GM12878 (cell line): ENCODE measurements around the gene CREB5. TPM values are rescaled to one million over a fixed set of nuclear protein-coding genes. Genes with fewer than 3 reads are reported as not detected.

Source experiments
- ATAC-seq: fragments of 200-7000 bp; cut with Tn5 transposase; 3 replicates; pipeline ENCODE4 v1.9.1; 2020; ENCODE audit warnings: mild to moderate bottlenecking, moderate library complexity
- BruUV-seq: library from RNA; stranded (reverse); fragments of 400-500 nt; replicated peaks from 2 replicates; lab custom pipeline; 2021; lab: Mats Ljungman, UMichigan
- CTCF ChIA-PET: fragments of 300-600 bp; sonication (Branson Sonifier 250); formaldehyde crosslinking; extraction: SDS; loops from one replicate; lab custom pipeline; 2021; ENCODE audit warnings: inconsistent platforms; lab: Yijun Ruan, JAX
- POLR2A ChIA-PET: fragments of 350-600 bp; formaldehyde crosslinking; extraction: SDS; loops from one replicate; lab custom pipeline; 2021; ENCODE audit warnings: inconsistent platforms; lab: Charles Lee
- RAD21 ChIA-PET: fragments of 300-600 bp; sonication (Branson Sonifier 250); formaldehyde crosslinking; loops from one replicate; lab custom pipeline; 2023; ENCODE audit warnings: antibody characterized with exemption; ENCODE audit not compliant: unreplicated experiment; lab: Charles Lee
- SMC1A ChIA-PET: fragments of 300-600 bp; sonication (Branson Sonifier 250); formaldehyde crosslinking; loops from one replicate; lab custom pipeline; 2023; ENCODE audit not compliant: unreplicated experiment, uncharacterized antibody; lab: Charles Lee
- DNase-seq: peaks from one replicate; pipeline ENCODE4 v3.0.0-alpha.2; 2011; ENCODE audit warnings: low read depth, low spot score
- FAIRE-seq: peaks from 3 replicates; lab custom pipeline; 2011; peaks lifted over from hg19 to GRCh38; lab: Jason Lieb, UNC
- H2AFZ ChIP-seq: 2 replicates; pipeline ENCODE4 v1.6.0; 2011; ENCODE audit warnings: low read depth, low read length, control low read depth; ENCODE audit not compliant: control insufficient read depth
- H3K27ac ChIP-seq: 2 replicates; pipeline ENCODE4 v1.5.1; 2011; ENCODE audit warnings: control low read depth; ENCODE audit not compliant: control insufficient read depth, insufficient read depth
- H3K27me3 ChIP-seq, 2 experiments: replicated peaks in 1 of 2; 2 replicates each; pipeline versions ENCODE4 v1.6.0 to v1.6.1; 2011; ENCODE audit warnings: low read length in 1 of 2; ENCODE audit not compliant: control insufficient read depth in 2 of 2, insufficient read depth in 2 of 2
- H3K36me3 ChIP-seq, 2 experiments: 2 replicates each; pipeline ENCODE4 v1.5.1; 2011; ENCODE audit warnings: low read length in 1 of 2; ENCODE audit not compliant: control insufficient read depth in 2 of 2, insufficient read depth in 2 of 2
- H3K4me1 ChIP-seq: 2 replicates; pipeline ENCODE4 v1.6.1; 2011; ENCODE audit warnings: mild to moderate bottlenecking, low read length, moderate library complexity, mixed read lengths; ENCODE audit not compliant: control insufficient read depth, insufficient read depth
- H3K4me2 ChIP-seq: 2 replicates; pipeline ENCODE4 v1.6.0; 2011; ENCODE audit warnings: control low read depth; ENCODE audit not compliant: control insufficient read depth, insufficient read depth
- H3K4me3 ChIP-seq: fragments of 200-600 bp; sonication (generic); 2 replicates; pipeline ENCODE4 v1.5.1; 2016
- H3K79me2 ChIP-seq: 2 replicates; pipeline ENCODE4 v1.6.0; 2011; ENCODE audit warnings: low read length; ENCODE audit not compliant: control insufficient read depth, insufficient read depth
- H3K9ac ChIP-seq: 2 replicates; pipeline ENCODE4 v1.8.0; 2011; ENCODE audit warnings: low read length, control low read depth, mixed read lengths; ENCODE audit not compliant: control insufficient read depth, insufficient read depth
- H3K9me3 ChIP-seq: replicated peaks from 3 replicates; pipeline ENCODE4 v1.5.1; 2011; ENCODE audit warnings: mild to moderate bottlenecking, low read length; ENCODE audit not compliant: control insufficient read depth, insufficient read depth
- H4K20me1 ChIP-seq: 2 replicates; pipeline ENCODE4 v1.6.0; 2011; ENCODE audit not compliant: control insufficient read depth, insufficient read depth
- BRCA1 ChIP-seq: IDR thresholded peaks from 2 replicates; pipeline ENCODE4 v1.6.1; 2011; ENCODE audit warnings: low read depth, low read length, improper control_type of control experiment
- CBFB ChIP-seq: IDR thresholded peaks from 2 replicates; pipeline ENCODE4 v1.6.1; 2016; ENCODE audit warnings: antibody characterized with exemption, low read depth
- ETV6 ChIP-seq, 2 experiments: fragments of 450-650 bp in 1 of 2; IDR thresholded peaks in 1 of 2; conservative IDR thresholded peaks in 1 of 2; 2 replicates each; pipeline ENCODE4 v1.6.1; 2014; ENCODE audit warnings: antibody characterized with exemption in 1 of 2, borderline replicate concordance in 1 of 2, low read depth in 1 of 2, mild to moderate bottlenecking in 1 of 2, moderate library complexity in 1 of 2
- EZH2 ChIP-seq: IDR thresholded peaks from 2 replicates; pipeline ENCODE4 v1.6.1; 2012; ENCODE audit warnings: low read depth, mild to moderate bottlenecking, control low read depth, inconsistent platforms, low read length, borderline replicate concordance; ENCODE audit not compliant: control insufficient read depth
- LARP7 ChIP-seq: fragments of 450-650 bp; IDR thresholded peaks from 2 replicates; pipeline ENCODE4 v1.6.1; 2017; ENCODE audit warnings: mild to moderate bottlenecking
- NR2F1 ChIP-seq: fragments of 450-650 bp; conservative IDR thresholded peaks from 2 replicates; pipeline ENCODE4 v1.6.1; 2017; ENCODE audit warnings: mild to moderate bottlenecking
- POLR2AphosphoS2 ChIP-seq: IDR thresholded peaks from 2 replicates; pipeline ENCODE4 v1.6.1; 2011; ENCODE audit warnings: low read depth, mild to moderate bottlenecking, low read length, improper control_type of control experiment, moderate library complexity
- RB1 ChIP-seq: fragments of 450-650 bp; formaldehyde crosslinking; IDR thresholded peaks from 2 replicates; pipeline ENCODE4 v1.6.1; 2017; ENCODE audit warnings: mild to moderate bottlenecking, borderline replicate concordance
- SUZ12 ChIP-seq: fragments of 200-600 bp; sonication (generic); IDR thresholded peaks from one replicate; pipeline ENCODE4 v1.6.1; 2018; ENCODE audit warnings: antibody characterized with exemption, mild to moderate bottlenecking; ENCODE audit not compliant: unreplicated experiment
- WGBS: methylation state at CpG from one replicate; pipeline ENCODE4 v1.1.6; 2016; ENCODE audit warnings: low lambda C conversion rate; ENCODE audit not compliant: insufficient replicate concordance, insufficient coverage; ENCODE audit errors: missing lambda C conversion rate; 5-methylcytosine and 5-hydroxymethylcytosine counted together
- in situ Hi-C: fragments of 300-500 bp; cut with MboI; formaldehyde crosslinking; loops from 9 replicates; pipeline ENCODE4 v1.14.3; 2018; ENCODE audit warnings: mixed read lengths
- intact Hi-C: fragments of 100-400 bp; cut with micrococcal nuclease; formaldehyde crosslinking; loops from one replicate; pipeline ENCODE4 v1.14.2; 2022; ENCODE audit not compliant: unreplicated experiment
- polyA plus RNA-seq, 11 experiments: library from polyadenylated mRNA; depleted of rRNA in 4 of 11; unstranded in 6 of 11; stranded (reverse) in 5 of 11; fragments of >200 nt; fragmentation: Nextera tagmentation in 4 of 11; fragmentation: Illumina TruSeq in 1 of 11; extraction: Ambion mirVana in 4 of 11; extraction: Trizol in 1 of 11; gene quantifications; 1 replicate in 1 of 11; 2 replicates in 10 of 11; pipeline versions ENCODE4 v1.2.1 to v1.2.3, GENCODE V29; 2011 to 2016; ENCODE audit warnings: inconsistent platforms in 2 of 11, missing spikeins in 2 of 11, low read depth in 1 of 11
- total RNA-seq, 4 experiments: library from RNA; depleted of rRNA in 3 of 4; stranded (reverse); fragments of >200 nt in 3 of 4; fragmentation: Illumina TruSeq in 1 of 4; extraction: Trizol in 1 of 4; gene quantifications; 2 replicates each; pipeline versions ENCODE4 v1.2.1 to v1.2.3, GENCODE V29; 2013 to 2021
- TF ChIP-seq, protein P1 (sequence below): IDR thresholded peaks from 2 replicates; pipeline ENCODE4 v1.6.1; 2011; ENCODE audit warnings: low read depth, mild to moderate bottlenecking, low read length, moderate library complexity, borderline replicate concordance; ENCODE audit errors: extremely low read depth
- TF ChIP-seq, protein P2 (sequence below): IDR thresholded peaks from 2 replicates; pipeline ENCODE4 v1.6.1; 2012; ENCODE audit warnings: low read depth, low read length, improper control_type of control experiment

The CREB5 gene
- total and polyA plus RNA-seq, 10 of the 15 experiments (the other 5 are each of a cell fraction or from before 2014, with no cell fraction given), result 12.9 to 74.1 (median 53.0) TPM

DNA sequence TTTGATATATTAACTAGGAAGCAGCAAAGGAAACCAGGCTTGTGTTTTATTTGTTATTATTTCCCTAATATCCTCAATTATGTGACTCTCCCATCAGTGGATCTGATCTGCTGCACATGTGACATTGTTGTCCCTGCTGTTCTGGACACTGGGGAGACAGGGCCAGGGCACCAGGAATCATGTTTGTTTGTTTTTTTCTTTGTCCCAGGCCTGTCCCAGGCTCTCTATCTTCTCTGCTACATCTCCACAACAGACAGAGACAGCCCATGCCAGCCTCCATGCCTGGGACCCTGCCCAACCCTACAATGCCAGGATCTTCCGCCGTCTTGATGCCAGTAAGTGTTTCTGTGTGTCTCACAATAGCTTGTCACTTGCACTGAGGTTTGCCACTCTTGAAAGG lies 306.2 kb downstream of the CREB5 start:
- FAIRE-seq, result no peak
- TF ChIP-seq LARP7 (no peak), RB1 (no peak), NR2F1 (no peak), BRCA1 (no peak), EZH2 (no peak), POLR2AphosphoS2 (no peak), ETV6 (conservative IDR thresholded peaks at IDR 0.05 in 1 of 2, IDR thresholded peaks at IDR 0.05 in 1 of 2; ENCODE audit: borderline replicate concordance in 1 of 2, low read depth in 1 of 2) (no peak), CBFB (no peak), SUZ12 (no peak)
- TF ChIP-seq, protein P1, sequence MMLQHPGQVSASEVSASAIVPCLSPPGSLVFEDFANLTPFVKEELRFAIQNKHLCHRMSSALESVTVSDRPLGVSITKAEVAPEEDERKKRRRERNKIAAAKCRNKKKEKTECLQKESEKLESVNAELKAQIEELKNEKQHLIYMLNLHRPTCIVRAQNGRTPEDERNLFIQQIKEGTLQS, result no peak
- TF ChIP-seq, protein P2, sequence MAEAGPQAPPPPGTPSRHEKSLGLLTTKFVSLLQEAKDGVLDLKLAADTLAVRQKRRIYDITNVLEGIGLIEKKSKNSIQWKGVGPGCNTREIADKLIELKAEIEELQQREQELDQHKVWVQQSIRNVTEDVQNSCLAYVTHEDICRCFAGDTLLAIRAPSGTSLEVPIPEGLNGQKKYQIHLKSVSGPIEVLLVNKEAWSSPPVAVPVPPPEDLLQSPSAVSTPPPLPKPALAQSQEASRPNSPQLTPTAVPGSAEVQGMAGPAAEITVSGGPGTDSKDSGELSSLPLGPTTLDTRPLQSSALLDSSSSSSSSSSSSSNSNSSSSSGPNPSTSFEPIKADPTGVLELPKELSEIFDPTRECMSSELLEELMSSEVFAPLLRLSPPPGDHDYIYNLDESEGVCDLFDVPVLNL, result no peak
- TF ChIP-seq, all 136 proteins: peak for 0
- no peak overlapping the region for H3K27ac ChIP-seq
- ChIA-PET POLR2A (no interaction called here), SMC1A (interaction anchor here (0.7 to 1.3 kb wide), 2 partner anchors 13 to 19 kb away, joined by 3 to 4 read pairs; no protein-coding TSS in a partner anchor), CTCF (no interaction called here), RAD21 (no interaction called here)
- H3K36me3 ChIP-seq, result peaks cover 0 to 8% of the 10 kb centered on the region in 2 experiments; a peak in 2 of 4 replicates
- no peak overlapping the region for H3K9ac ChIP-seq
- no peak for DNase-seq
- H3K9me3 ChIP-seq, result no peaks in the 10 kb centered on the region
- intact Hi-C loops, result no loop called here
- in situ Hi-C loops, result no loop called here
- H4K20me1 ChIP-seq, result no peaks in the 10 kb centered on the region
- no peaks in the 10 kb centered on the region for H3K27me3 ChIP-seq
- 100% methylated on average over 2 of the region's 2 CpGs for WGBS
- H3K4me1 ChIP-seq, result no peaks in the 10 kb centered on the region
- no peak for ATAC-seq
- no peak overlapping the region for H2AFZ ChIP-seq
- BruUV-seq, result no TSS peak
- H3K4me3 ChIP-seq, result no peak overlapping the region
- no peaks in the 10 kb centered on the region for H3K79me2 ChIP-seq
- no peak overlapping the region for H3K4me2 ChIP-seq
